ENCODE measurements around the gene ZNF117. TPM values are rescaled to one million over a fixed set of nuclear protein-coding genes. Genes with fewer than 3 reads are reported as not detected.
"Not testable (repeated sequence)": the region's sequence is repeated elsewhere in the genome, so short reads cannot be mapped to it uniquely, and the experiment has no call there.

The ZNF117 gene
- total RNA-seq, 1 donor from 2014 or later: 12.9 TPM

- DNase-seq (ENCODE audit: low read depth): no peak
These were observed 6.5 kb upstream of the ZNF117 start for GRCh38 chr7:64997164-64997908.

- DNase-seq (ENCODE audit: low read depth): no peak
These were observed 5.5 kb upstream of the ZNF117 start for GRCh38 chr7:64996305-64996704.

- DNase-seq (ENCODE audit: low read depth): no peak
These were observed 3.1 kb upstream of the ZNF117 start for GRCh38 chr7:64993901-64994300.

- no peak for DNase-seq (ENCODE audit: low read depth)
These were observed 2.1 kb upstream of the ZNF117 start for GRCh38 chr7:64992971-64993370.

- DNase-seq (ENCODE audit: low read depth): no peak
These were observed 620 bp downstream of the ZNF117 start for GRCh38 chr7:64990216-64990615.

GRCh38 chr7:64978497-64979203 lies 12.2 kb downstream of the ZNF117 start:
- no peak for DNase-seq (ENCODE audit: low read depth)

GRCh38 chr7:64965594-64965993 lies 25.2 kb downstream of the ZNF117 start:
- DNase-seq (ENCODE audit: low read depth): no peak

- DNase-seq (ENCODE audit: low read depth): peak; percentile 75
These were observed 31.6 kb downstream of the ZNF117 start for GRCh38 chr7:64959072-64959747.

GRCh38 chr7:64951250-64951848 lies 39.5 kb downstream of the ZNF117 start:
- peak; percentile 67 for DNase-seq (ENCODE audit: low read depth)

GRCh38 chr7:64950673-64951072 lies 40.2 kb downstream of the ZNF117 start:
- DNase-seq (ENCODE audit: low read depth): not testable (repeated sequence)

- not testable (repeated sequence) for DNase-seq (ENCODE audit: low read depth)
These were observed 42.1 kb downstream of the ZNF117 start for GRCh38 chr7:64948774-64949173.

GRCh38 chr7:64947252-64948000 lies 43.4 kb downstream of the ZNF117 start:
- DNase-seq (ENCODE audit: low read depth): peak; percentile 7

GRCh38 chr7:64946772-64947171 lies 44.1 kb downstream of the ZNF117 start:
- peak; percentile 20 for DNase-seq (ENCODE audit: low read depth)

GRCh38 chr7:64945503-64946175 lies 45.2 kb downstream of the ZNF117 start:
- peak; percentile 22 for DNase-seq (ENCODE audit: low read depth)

- DNase-seq (ENCODE audit: low read depth): peak; percentile 15
These were observed 46.0 kb downstream of the ZNF117 start for GRCh38 chr7:64944667-64945502.

- not testable (repeated sequence) for DNase-seq (ENCODE audit: low read depth)
These were observed 50.8 kb downstream of the ZNF117 start for GRCh38 chr7:64940021-64940420.

- no peak for DNase-seq (ENCODE audit: low read depth)
These were observed 52.3 kb downstream of the ZNF117 start for GRCh38 chr7:64938540-64938939.

- DNase-seq (ENCODE audit: low read depth): no peak
These were observed 56.4 kb downstream of the ZNF117 start for GRCh38 chr7:64934478-64934877.

Measured in myocyte (in vitro differentiated cells).